Measurements from ENCODE around the gene TAF4B.
A peak's percentile ranks its signal among the peaks of the same experiment; 100 is the strongest.

TAF4B gene

DNA sequence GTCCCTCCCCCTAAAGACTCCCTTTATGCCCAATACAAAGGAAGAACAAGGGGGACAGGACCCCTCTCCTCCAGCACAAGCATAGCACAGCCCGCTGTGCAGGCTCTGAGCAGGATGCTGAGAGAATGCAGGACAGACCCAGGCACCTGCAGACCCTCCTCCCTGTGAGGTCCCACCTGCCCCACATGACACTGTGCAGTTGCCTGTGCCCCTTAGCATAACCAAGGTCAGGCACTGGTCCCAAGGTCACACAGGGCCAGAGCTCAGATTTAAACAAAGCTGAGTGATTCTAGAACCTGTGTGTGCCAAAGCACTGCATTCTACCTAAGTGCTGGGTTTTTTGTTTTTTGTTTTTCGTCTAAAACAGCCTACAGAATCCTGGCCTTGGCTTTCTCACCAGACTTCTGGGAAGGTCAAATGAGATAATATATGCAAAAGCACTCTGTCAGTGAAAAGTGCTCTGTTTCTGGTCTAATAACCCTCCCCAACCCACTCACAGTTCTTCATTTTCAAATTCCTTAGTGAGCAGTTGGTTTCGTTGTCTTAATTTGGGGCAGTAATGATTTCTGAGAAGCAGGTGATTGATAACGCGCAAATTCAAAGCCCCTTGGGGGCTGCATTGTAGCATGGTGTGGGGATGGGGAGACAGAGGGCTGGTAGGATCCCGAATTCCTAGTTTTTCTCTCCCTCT lies 196.4 kb downstream of the TAF4B start:
- H3K79me1 ChIP-seq (replicated peaks; ENCODE audit: low read length, poor library complexity, severe bottlenecking): no peaks in the 10 kb centered on the region
- 94% methylated on average over 5 of the region's 6 CpGs for WGBS
- H4K91ac ChIP-seq (ENCODE audit: low read length): no peak overlapping the region
- H3K9ac ChIP-seq (ENCODE audit: low read length): no peak overlapping the region
- no peak overlapping the region for H2BK120ac ChIP-seq (ENCODE audit: low read depth, low read length)
- H3K23ac ChIP-seq (ENCODE audit: low read length in 2 of 2): no peak overlapping the region
- H3K4me1 ChIP-seq (ENCODE audit: control insufficient read depth, insufficient read depth, low read depth, low read length): peaks cover 2% of the 10 kb centered on the region
- H3K27me3 ChIP-seq (ENCODE audit: control insufficient read depth in 1 of 2, insufficient read depth in 1 of 2, low read length in 2 of 2): peaks cover 0 to 4% of the 10 kb centered on the region in 2 experiments
- DNase-seq: no peak
- no peak overlapping the region for H3K18ac ChIP-seq (ENCODE audit: low read depth in 1 of 2, low read length in 2 of 2)
- no peak overlapping the region for H3K4me2 ChIP-seq (ENCODE audit: low read length, poor library complexity, severe bottlenecking)
- H2AFZ ChIP-seq (ENCODE audit: low read depth, low read length): no peak overlapping the region
- H2BK12ac ChIP-seq (ENCODE audit: low read length in 2 of 2): no peak overlapping the region
- no peak overlapping the region for H2AK5ac ChIP-seq (ENCODE audit: low read length, severe bottlenecking)
- no peak overlapping the region for H3K27ac ChIP-seq (ENCODE audit: low read length, poor library complexity, severe bottlenecking)
- H4K8ac ChIP-seq (ENCODE audit: low read length): no peak overlapping the region
- H3K4me3 ChIP-seq (ENCODE audit: insufficient read depth in 1 of 2, low read depth in 1 of 2, low read length in 2 of 2): peak overlapping the region in 1 of 2 experiments; percentile 29
- H3K4ac ChIP-seq (ENCODE audit: low read depth in 1 of 2, low read length in 2 of 2): no peak overlapping the region
- no peaks in the 10 kb centered on the region for H3K9me3 ChIP-seq (ENCODE audit: control insufficient read depth, low read length)
- no peak overlapping the region for H2BK5ac ChIP-seq (ENCODE audit: low read depth, low read length, poor library complexity, severe bottlenecking)
- no peak overlapping the region for H2BK15ac ChIP-seq (ENCODE audit: low read depth, poor library complexity, severe bottlenecking)
- H3K36me3 ChIP-seq (ENCODE audit: control insufficient read depth in 1 of 2, insufficient read depth in 2 of 2, low read depth in 1 of 2, low read length in 2 of 2): no peaks in the 10 kb centered on the region
- H3K14ac ChIP-seq (ENCODE audit: low read length in 2 of 2): peak overlapping the region in 1 of 2 experiments; percentile 38

DNA sequence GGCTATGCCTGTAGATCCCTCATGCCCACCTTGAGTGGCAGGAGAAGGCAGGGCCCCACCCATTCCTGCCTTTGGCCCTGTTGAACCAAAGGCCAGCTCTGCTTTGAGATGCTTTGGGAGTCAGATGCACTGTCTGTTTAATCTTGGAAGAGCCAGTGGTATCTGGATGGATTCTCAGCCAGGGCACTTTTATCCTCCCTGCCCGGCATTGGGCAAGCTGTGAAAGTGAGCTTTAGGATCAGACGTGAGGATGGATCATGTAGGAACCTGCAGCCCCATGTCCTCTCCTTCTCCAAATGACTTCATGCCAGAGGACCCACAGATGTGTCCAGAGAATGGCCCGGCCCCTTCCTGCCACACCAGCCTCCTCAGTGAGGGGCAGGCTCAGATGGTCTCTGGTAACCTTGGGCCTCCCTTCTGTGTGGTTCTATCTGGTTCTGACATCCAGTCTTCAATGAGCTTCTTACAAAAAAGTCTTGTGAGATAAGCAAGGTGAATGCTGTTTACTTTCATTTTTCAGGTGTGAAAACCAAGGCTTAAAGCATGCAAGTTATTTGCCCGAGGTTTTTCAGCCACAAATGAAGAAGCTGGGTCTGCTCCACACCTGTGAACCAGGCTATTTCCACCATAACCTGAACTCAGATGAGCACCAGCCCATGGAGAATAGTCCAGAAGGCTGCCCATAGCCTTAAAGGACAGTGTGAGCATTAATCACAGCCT lies 198.3 kb downstream of the TAF4B start:
- H3K14ac ChIP-seq (ENCODE audit: low read length in 2 of 2): peak overlapping the region in 1 of 2 experiments; percentile 58
- H3K4me2 ChIP-seq (ENCODE audit: low read length, poor library complexity, severe bottlenecking): no peak overlapping the region
- no peak for DNase-seq
- peak overlapping the region; percentile 22 for H2BK5ac ChIP-seq (ENCODE audit: low read depth, low read length, poor library complexity, severe bottlenecking)
- no peak overlapping the region for H3K4ac ChIP-seq (ENCODE audit: low read depth in 1 of 2, low read length in 2 of 2)
- H3K27ac ChIP-seq (ENCODE audit: low read length, poor library complexity, severe bottlenecking): no peak overlapping the region
- no peak overlapping the region for H3K23ac ChIP-seq (ENCODE audit: low read length in 2 of 2)
- H3K79me1 ChIP-seq (replicated peaks; ENCODE audit: low read length, poor library complexity, severe bottlenecking): no peaks in the 10 kb centered on the region
- H4K91ac ChIP-seq (ENCODE audit: low read length): no peak overlapping the region
- H2BK12ac ChIP-seq (ENCODE audit: low read length in 2 of 2): no peak overlapping the region
- H3K9me3 ChIP-seq (ENCODE audit: control insufficient read depth, low read length): no peaks in the 10 kb centered on the region
- 88% methylated on average over 4 of the region's 4 CpGs for WGBS
- H3K9ac ChIP-seq (ENCODE audit: low read length): no peak overlapping the region
- no peak overlapping the region for H3K4me3 ChIP-seq (ENCODE audit: insufficient read depth in 1 of 2, low read depth in 1 of 2, low read length in 2 of 2)
- peak overlapping the region; percentile 56 for H2AK5ac ChIP-seq (ENCODE audit: low read length, severe bottlenecking)
- peaks cover 4% of the 10 kb centered on the region for H3K4me1 ChIP-seq (ENCODE audit: control insufficient read depth, insufficient read depth, low read depth, low read length)
- H4K8ac ChIP-seq (ENCODE audit: low read length): no peak overlapping the region
- no peak overlapping the region for H2BK15ac ChIP-seq (ENCODE audit: low read depth, poor library complexity, severe bottlenecking)
- H3K18ac ChIP-seq (ENCODE audit: low read depth in 1 of 2, low read length in 2 of 2): no peak overlapping the region
- no peak overlapping the region for H2BK120ac ChIP-seq (ENCODE audit: low read depth, low read length)
- peaks cover 0 to 4% of the 10 kb centered on the region in 2 experiments for H3K27me3 ChIP-seq (ENCODE audit: control insufficient read depth in 1 of 2, insufficient read depth in 1 of 2, low read length in 2 of 2)
- H2AFZ ChIP-seq (ENCODE audit: low read depth, low read length): no peak overlapping the region
- H3K36me3 ChIP-seq (ENCODE audit: control insufficient read depth in 1 of 2, insufficient read depth in 2 of 2, low read depth in 1 of 2, low read length in 2 of 2): no peaks in the 10 kb centered on the region

DNA sequence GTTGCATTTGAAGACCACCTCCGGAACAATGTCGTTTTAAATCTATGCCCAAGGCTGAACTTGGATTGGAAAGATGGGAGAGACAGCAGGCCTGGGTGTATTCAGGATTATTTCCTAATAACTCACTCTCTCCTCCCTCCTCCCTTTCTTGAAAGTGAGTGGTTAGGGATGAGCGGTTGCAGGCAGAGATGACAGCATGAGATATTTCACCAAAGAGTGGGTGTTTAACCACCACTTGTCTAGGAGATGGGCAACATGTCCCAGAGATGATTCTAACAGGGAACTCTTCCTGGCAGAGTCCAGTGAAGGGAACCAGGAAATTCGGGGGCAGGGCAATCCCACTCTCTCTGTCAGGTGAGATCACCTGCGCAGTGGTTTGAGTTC lies 198.9 kb downstream of the TAF4B start:
- H2BK15ac ChIP-seq (ENCODE audit: low read depth, poor library complexity, severe bottlenecking): no peak overlapping the region
- no peaks in the 10 kb centered on the region for H3K36me3 ChIP-seq (ENCODE audit: control insufficient read depth in 1 of 2, insufficient read depth in 2 of 2, low read depth in 1 of 2, low read length in 2 of 2)
- no peak overlapping the region for H2BK12ac ChIP-seq (ENCODE audit: low read length in 2 of 2)
- H3K9me3 ChIP-seq (ENCODE audit: control insufficient read depth, low read length): no peaks in the 10 kb centered on the region
- no peak overlapping the region for H4K8ac ChIP-seq (ENCODE audit: low read length)
- no peak overlapping the region for H3K23ac ChIP-seq (ENCODE audit: low read length in 2 of 2)
- H3K14ac ChIP-seq (ENCODE audit: low read length in 2 of 2): no peak overlapping the region
- peaks cover 4% of the 10 kb centered on the region for H3K4me1 ChIP-seq (ENCODE audit: control insufficient read depth, insufficient read depth, low read depth, low read length)
- WGBS: 60% methylated on average over 2 of the region's 5 CpGs
- H3K4me3 ChIP-seq (ENCODE audit: insufficient read depth in 1 of 2, low read depth in 1 of 2, low read length in 2 of 2): no peak overlapping the region
- DNase-seq: no peak
- no peak overlapping the region for H4K91ac ChIP-seq (ENCODE audit: low read length)
- no peak overlapping the region for H3K9ac ChIP-seq (ENCODE audit: low read length)
- no peak overlapping the region for H2AFZ ChIP-seq (ENCODE audit: low read depth, low read length)
- no peak overlapping the region for H3K4me2 ChIP-seq (ENCODE audit: low read length, poor library complexity, severe bottlenecking)
- no peak overlapping the region for H3K4ac ChIP-seq (ENCODE audit: low read depth in 1 of 2, low read length in 2 of 2)
- peaks cover 0 to 4% of the 10 kb centered on the region in 2 experiments for H3K27me3 ChIP-seq (ENCODE audit: control insufficient read depth in 1 of 2, insufficient read depth in 1 of 2, low read length in 2 of 2)
- no peak overlapping the region for H2BK5ac ChIP-seq (ENCODE audit: low read depth, low read length, poor library complexity, severe bottlenecking)
- no peak overlapping the region for H2BK120ac ChIP-seq (ENCODE audit: low read depth, low read length)
- H2AK5ac ChIP-seq (ENCODE audit: low read length, severe bottlenecking): no peak overlapping the region
- H3K79me1 ChIP-seq (replicated peaks; ENCODE audit: low read length, poor library complexity, severe bottlenecking): no peaks in the 10 kb centered on the region
- no peak overlapping the region for H3K27ac ChIP-seq (ENCODE audit: low read length, poor library complexity, severe bottlenecking)
- no peak overlapping the region for H3K18ac ChIP-seq (ENCODE audit: low read depth in 1 of 2, low read length in 2 of 2)

DNA sequence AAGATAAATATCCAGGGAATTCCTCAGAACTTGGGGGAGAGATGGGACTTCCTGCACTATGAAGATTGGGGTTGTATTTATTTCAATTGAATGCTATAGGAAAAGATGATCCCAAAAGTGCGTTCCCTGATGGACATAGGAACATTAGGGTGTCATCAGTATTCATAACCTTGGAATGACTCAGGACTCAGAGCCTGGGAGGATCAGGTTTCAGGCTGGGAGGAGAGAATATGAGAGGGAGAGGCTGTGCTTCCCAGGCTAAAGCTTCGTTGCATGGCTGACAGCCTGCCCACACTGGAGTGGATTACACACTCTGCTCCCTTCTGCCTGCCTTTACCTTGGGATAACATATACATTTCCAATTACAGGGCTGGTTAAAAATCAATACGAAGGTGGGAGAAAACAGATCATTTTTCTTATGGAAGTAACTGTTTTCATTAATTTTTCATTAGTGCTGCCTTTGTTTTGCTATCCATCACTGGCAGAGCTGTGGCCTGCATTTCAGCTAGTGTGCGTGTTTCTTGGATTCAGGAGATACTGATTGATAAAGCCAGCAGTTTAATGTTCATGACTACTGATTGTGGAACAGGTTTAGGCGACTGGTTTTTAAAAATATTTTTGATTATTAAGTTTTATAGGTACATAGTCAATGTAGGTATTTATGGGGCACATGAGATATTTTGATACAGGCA lies 203.4 kb downstream of the TAF4B start:
- Histone ChIP-seq H2BK12ac (ENCODE audit: low read length in 2 of 2) (no peak overlapping the region), H3K4me3 (ENCODE audit: insufficient read depth in 1 of 2, low read depth in 1 of 2, low read length in 2 of 2) (no peak overlapping the region), H3K27ac (ENCODE audit: low read length, poor library complexity, severe bottlenecking) (no peak overlapping the region), H2AFZ (ENCODE audit: low read depth, low read length) (no peak overlapping the region), H2AK5ac (ENCODE audit: low read length, severe bottlenecking) (no peak overlapping the region), H2BK15ac (ENCODE audit: low read depth, poor library complexity, severe bottlenecking) (no peak overlapping the region), H3K79me1 (replicated peaks; ENCODE audit: low read length, poor library complexity, severe bottlenecking) (no peaks in the 10 kb centered on the region), H3K4ac (ENCODE audit: low read depth in 1 of 2, low read length in 2 of 2) (no peak overlapping the region), H3K27me3 (ENCODE audit: control insufficient read depth in 1 of 2, insufficient read depth in 1 of 2, low read length in 2 of 2) (no peaks in the 10 kb centered on the region), H3K4me1 (ENCODE audit: control insufficient read depth, insufficient read depth, low read depth, low read length) (peaks cover 6% of the 10 kb centered on the region), H2BK5ac (ENCODE audit: low read depth, low read length, poor library complexity, severe bottlenecking) (no peak overlapping the region), H3K23ac (ENCODE audit: low read length in 2 of 2) (no peak overlapping the region), H3K14ac (ENCODE audit: low read length in 2 of 2) (no peak overlapping the region), H4K8ac (ENCODE audit: low read length) (no peak overlapping the region), H4K91ac (ENCODE audit: low read length) (no peak overlapping the region), H3K9me3 (ENCODE audit: control insufficient read depth, low read length) (no peaks in the 10 kb centered on the region), H3K18ac (ENCODE audit: low read depth in 1 of 2, low read length in 2 of 2) (no peak overlapping the region), H3K4me2 (ENCODE audit: low read length, poor library complexity, severe bottlenecking) (no peak overlapping the region), H2BK120ac (ENCODE audit: low read depth, low read length) (no peak overlapping the region), H3K9ac (ENCODE audit: low read length) (no peak overlapping the region), H3K36me3 (ENCODE audit: control insufficient read depth in 1 of 2, insufficient read depth in 2 of 2, low read depth in 1 of 2, low read length in 2 of 2) (no peaks in the 10 kb centered on the region)
- WGBS: 64% methylated on average over 4 of the region's 5 CpGs
- peak; percentile 82 for DNase-seq
